ENCODE results near the gene MISP3.
A peak's percentile ranks its signal among the peaks of the same experiment; 100 is the strongest.

The MISP3 gene

GRCh38 chr19:14112809-14113385 lies 40.3 kb downstream of the MISP3 start:
- TF ChIP-seq CTCF (IDR thresholded peaks at IDR 0.05; ENCODE audit: low read depth, low read length, missing control alignments) = no peak
- no peak for DNase-seq (ENCODE audit: low read depth)
- H3K4me3 ChIP-seq (ENCODE audit: low read depth, low read length) = no peak overlapping the region

GRCh38 chr19:14113762-14114414 lies 41.3 kb downstream of the MISP3 start:
- no peak for DNase-seq (ENCODE audit: low read depth)
- no peak overlapping the region for H3K4me3 ChIP-seq (ENCODE audit: low read depth, low read length)
- TF ChIP-seq CTCF (IDR thresholded peaks at IDR 0.05; ENCODE audit: low read depth, low read length, missing control alignments) = peak; percentile 50

GRCh38 chr19:14114439-14114838 lies 41.9 kb downstream of the MISP3 start:
- H3K4me3 ChIP-seq (ENCODE audit: low read depth, low read length) = no peak overlapping the region
- no peak for DNase-seq (ENCODE audit: low read depth)
- TF ChIP-seq CTCF (IDR thresholded peaks at IDR 0.05; ENCODE audit: low read depth, low read length, missing control alignments) = no peak

GRCh38 chr19:14114854-14115253 lies 42.3 kb downstream of the MISP3 start:
- no peak for DNase-seq (ENCODE audit: low read depth)
- H3K4me3 ChIP-seq (ENCODE audit: low read depth, low read length) = no peak overlapping the region

GRCh38 chr19:14115756-14116155 lies 43.2 kb downstream of the MISP3 start:
- DNase-seq (ENCODE audit: low read depth) = no peak
- no peak overlapping the region for H3K4me3 ChIP-seq (ENCODE audit: low read depth, low read length)
- TF ChIP-seq CTCF (IDR thresholded peaks at IDR 0.05; ENCODE audit: low read depth, low read length, missing control alignments) = no peak

More at GRCh38 chr19:14114854-14115253, 42.3 kb downstream of the MISP3 start:
- TF ChIP-seq CTCF (IDR thresholded peaks at IDR 0.05; ENCODE audit: low read depth, low read length, missing control alignments) = peak; percentile 61

- no peak for DNase-seq (ENCODE audit: low read depth)
- H3K4me3 ChIP-seq (ENCODE audit: low read depth, low read length) = peak overlapping the region; percentile 84
- TF ChIP-seq CTCF (IDR thresholded peaks at IDR 0.05; ENCODE audit: low read depth, low read length, missing control alignments) = no peak
Observed at GRCh38 chr19:14116525-14116917, 43.9 kb downstream of the MISP3 start.
